ENCODE measurements around the gene MTFR1L.

DNA sequence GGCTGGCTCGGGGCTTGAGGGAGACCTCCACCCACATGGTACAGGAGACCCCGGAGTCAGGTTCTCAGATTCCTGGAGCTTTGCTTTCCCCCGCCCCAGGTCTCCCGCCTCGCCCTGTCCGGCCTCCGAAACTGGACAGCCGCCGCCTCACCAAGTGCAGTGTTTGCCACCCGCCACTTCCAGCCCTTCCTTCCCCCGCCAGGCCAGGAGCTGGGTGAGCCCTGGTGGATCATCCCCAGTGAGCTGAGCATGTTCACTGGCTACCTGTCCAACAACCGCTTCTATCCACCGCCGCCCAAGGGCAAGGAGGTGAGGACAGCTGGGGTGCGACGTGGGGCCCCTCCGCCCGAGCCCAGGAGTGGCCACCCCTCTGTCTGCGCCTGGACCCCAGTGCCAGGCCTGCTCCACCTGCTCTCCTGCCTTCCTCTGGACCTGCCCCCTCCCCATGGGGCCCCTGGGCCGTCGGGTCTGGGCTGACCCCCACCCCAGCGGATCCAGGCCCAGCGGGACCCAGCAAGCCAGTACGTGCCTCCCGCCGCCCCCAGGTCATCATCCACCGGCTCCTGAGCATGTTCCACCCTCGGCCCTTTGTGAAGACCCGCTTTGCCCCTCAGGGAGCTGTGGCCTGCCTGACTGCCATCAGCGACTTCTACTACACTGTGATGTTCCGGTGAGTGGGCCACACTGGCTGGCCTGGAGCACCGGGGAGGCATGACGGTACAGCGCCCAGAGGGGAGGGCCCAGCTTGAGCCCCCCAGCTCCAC, 11.1 kb upstream of the MTFR1L start:
- TF ChIP-seq, protein P1, sequence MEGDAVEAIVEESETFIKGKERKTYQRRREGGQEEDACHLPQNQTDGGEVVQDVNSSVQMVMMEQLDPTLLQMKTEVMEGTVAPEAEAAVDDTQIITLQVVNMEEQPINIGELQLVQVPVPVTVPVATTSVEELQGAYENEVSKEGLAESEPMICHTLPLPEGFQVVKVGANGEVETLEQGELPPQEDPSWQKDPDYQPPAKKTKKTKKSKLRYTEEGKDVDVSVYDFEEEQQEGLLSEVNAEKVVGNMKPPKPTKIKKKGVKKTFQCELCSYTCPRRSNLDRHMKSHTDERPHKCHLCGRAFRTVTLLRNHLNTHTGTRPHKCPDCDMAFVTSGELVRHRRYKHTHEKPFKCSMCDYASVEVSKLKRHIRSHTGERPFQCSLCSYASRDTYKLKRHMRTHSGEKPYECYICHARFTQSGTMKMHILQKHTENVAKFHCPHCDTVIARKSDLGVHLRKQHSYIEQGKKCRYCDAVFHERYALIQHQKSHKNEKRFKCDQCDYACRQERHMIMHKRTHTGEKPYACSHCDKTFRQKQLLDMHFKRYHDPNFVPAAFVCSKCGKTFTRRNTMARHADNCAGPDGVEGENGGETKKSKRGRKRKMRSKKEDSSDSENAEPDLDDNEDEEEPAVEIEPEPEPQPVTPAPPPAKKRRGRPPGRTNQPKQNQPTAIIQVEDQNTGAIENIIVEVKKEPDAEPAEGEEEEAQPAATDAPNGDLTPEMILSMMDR (conservative IDR thresholded peaks at IDR 0.05 in 1 of 2, IDR thresholded peaks at IDR 0.05 in 1 of 2; ENCODE audit: low read depth in 1 of 2, low read length in 2 of 2): no peak
- TF ChIP-seq EZH2 (IDR thresholded peaks at IDR 0.05; ENCODE audit: low read length, missing control alignments): no peak
